HL-60/S4 treated with phorbol 12-myristate 13-acetate at 8.2 ng/mL for 4 days and 3 days (cell line): Measurements from ENCODE around the gene ELAVL4.

Experiments used
- in situ Hi-C: fragments of 300-500 bp; cut with MboI; formaldehyde crosslinking; loops from 2 replicates; pipeline ENCODE4 v1.15.0; 2022; ENCODE audit warnings: low sequenced_read_pairs

Gene ELAVL4

GRCh38 chr1:50177994-50178393 lies 69.3 kb downstream of the ELAVL4 start:
- in situ Hi-C loops: no loop called here

GRCh38 chr1:50179639-50180038 lies 70.9 kb downstream of the ELAVL4 start:
- in situ Hi-C loops: no loop called here

- in situ Hi-C loops: no loop called here
Observed at GRCh38 chr1:50180367-50180766, 71.6 kb downstream of the ELAVL4 start.

GRCh38 chr1:50181027-50181663 lies 72.4 kb downstream of the ELAVL4 start:
- in situ Hi-C loops: no loop called here

- in situ Hi-C loops: no loop called here
Observed at GRCh38 chr1:50183378-50184133, 74.8 kb downstream of the ELAVL4 start.

GRCh38 chr1:50189369-50189768 lies 80.6 kb downstream of the ELAVL4 start:
- in situ Hi-C loops: no loop called here

- in situ Hi-C loops: no loop called here
Observed at GRCh38 chr1:50193002-50193401, 84.3 kb downstream of the ELAVL4 start.

- in situ Hi-C loops: no loop called here
Observed at GRCh38 chr1:50195205-50195604, 86.5 kb downstream of the ELAVL4 start.

GRCh38 chr1:50196081-50196480 lies 87.4 kb downstream of the ELAVL4 start:
- in situ Hi-C loops: no loop called here

GRCh38 chr1:50197216-50197615 lies 88.5 kb downstream of the ELAVL4 start:
- in situ Hi-C loops: no loop called here

- in situ Hi-C loops: no loop called here
Observed at GRCh38 chr1:50208315-50208714, 99.6 kb downstream of the ELAVL4 start.

GRCh38 chr1:50208756-50209155 lies 100.0 kb downstream of the ELAVL4 start:
- in situ Hi-C loops: no loop called here

GRCh38 chr1:50209749-50210148 lies 101.0 kb downstream of the ELAVL4 start:
- in situ Hi-C loops: no loop called here

GRCh38 chr1:50213505-50213904 lies 104.8 kb downstream of the ELAVL4 start:
- in situ Hi-C loops: no loop called here

- in situ Hi-C loops: no loop called here
Observed at GRCh38 chr1:50214717-50215116, 106.0 kb downstream of the ELAVL4 start.

GRCh38 chr1:50218344-50219120 lies 109.8 kb downstream of the ELAVL4 start:
- in situ Hi-C loops: no loop called here

GRCh38 chr1:50228871-50229384 lies 120.2 kb downstream of the ELAVL4 start:
- in situ Hi-C loops: no loop called here

GRCh38 chr1:50231209-50231608 lies 122.5 kb downstream of the ELAVL4 start:
- in situ Hi-C loops: no loop called here

- in situ Hi-C loops: no loop called here
Observed at GRCh38 chr1:50232336-50232735, 123.6 kb downstream of the ELAVL4 start.

- in situ Hi-C loops: no loop called here
Observed at GRCh38 chr1:50236656-50237055, 127.9 kb downstream of the ELAVL4 start.

- in situ Hi-C loops: no loop called here
Observed at GRCh38 chr1:50237056-50237455, 128.3 kb downstream of the ELAVL4 start.

GRCh38 chr1:50243939-50244338 lies 135.2 kb downstream of the ELAVL4 start:
- in situ Hi-C loops: no loop called here
